ENCODE data around the gene FAM107B.
A peak's percentile ranks its signal among the peaks of the same experiment; 100 is the strongest.

The FAM107B gene

GRCh38 chr10:14618674-14619073, 156.0 kb downstream of the FAM107B start:
- no peak for DNase-seq

- no peak for DNase-seq
Observed at GRCh38 chr10:14617852-14618251, 156.8 kb downstream of the FAM107B start.

- no peak for DNase-seq
Observed at GRCh38 chr10:14616955-14617730, 157.6 kb downstream of the FAM107B start.

- DNase-seq = no peak
Observed at GRCh38 chr10:14616465-14616864, 158.2 kb downstream of the FAM107B start.

- DNase-seq = no peak
Observed at GRCh38 chr10:14613588-14613920, 161.1 kb downstream of the FAM107B start.

GRCh38 chr10:14612873-14613587, 161.7 kb downstream of the FAM107B start:
- no peak for DNase-seq

- no peak for DNase-seq
Observed at GRCh38 chr10:14611968-14612693, 162.6 kb downstream of the FAM107B start.

GRCh38 chr10:14609178-14609577, 165.5 kb downstream of the FAM107B start:
- DNase-seq = no peak

GRCh38 chr10:14608381-14609001, 166.2 kb downstream of the FAM107B start:
- DNase-seq = no peak

- no peak for DNase-seq
Observed at GRCh38 chr10:14606633-14607032, 168.1 kb downstream of the FAM107B start.

- DNase-seq = peak; percentile 53
Observed at GRCh38 chr10:14605231-14605925, 169.3 kb downstream of the FAM107B start.

GRCh38 chr10:14604181-14605142, 170.2 kb downstream of the FAM107B start:
- peak; percentile 66 for DNase-seq

GRCh38 chr10:14603534-14604102, 171.1 kb downstream of the FAM107B start:
- DNase-seq = peak; percentile 35

GRCh38 chr10:14602807-14603533, 171.7 kb downstream of the FAM107B start:
- no peak for DNase-seq

- peak; percentile 54 for DNase-seq
Observed at GRCh38 chr10:14601872-14602725, 172.6 kb downstream of the FAM107B start.

GRCh38 chr10:14601326-14601725, 173.4 kb downstream of the FAM107B start:
- no peak for DNase-seq

- DNase-seq = no peak
Observed at GRCh38 chr10:14600065-14600464, 174.6 kb downstream of the FAM107B start.

- no peak for DNase-seq
Observed at GRCh38 chr10:14598809-14599764, 175.6 kb downstream of the FAM107B start.
